WTC11 (cell line): ENCODE results near the gene MALSU1. TPM values are rescaled to one million over a fixed set of nuclear protein-coding genes. Genes with fewer than 3 reads are reported as not detected.

Experiments used
- AR ChIP-seq: fragments of 250-450 bp; sonication (Bioruptor Pico); IDR thresholded peaks from 2 replicates; pipeline ENCODE4 v1.9.0; 2021; ENCODE audit warnings: mild to moderate bottlenecking
- ARID4B ChIP-seq: sonication (generic); formaldehyde crosslinking; IDR thresholded peaks from 2 replicates; pipeline ENCODE4 v1.8.0; 2023; ENCODE audit warnings: missing genetic modification reagents, mild to moderate bottlenecking, borderline replicate concordance
- ATF1 ChIP-seq: sonication (generic); formaldehyde crosslinking; IDR thresholded peaks from 2 replicates; pipeline ENCODE4 v1.8.1; 2023; ENCODE audit warnings: mild to moderate bottlenecking, moderate library complexity, missing genetic modification reagents
- CREB1 ChIP-seq: sonication (generic); formaldehyde crosslinking; IDR thresholded peaks from 2 replicates; pipeline ENCODE4 v1.8.0; 2023; ENCODE audit warnings: mild to moderate bottlenecking, missing genetic modification reagents
- FOXJ3 ChIP-seq: sonication (generic); formaldehyde crosslinking; IDR thresholded peaks from 2 replicates; pipeline ENCODE4 v1.9.0; 2021; ENCODE audit warnings: missing genetic modification reagents, mild to moderate bottlenecking, borderline replicate concordance
- FOXK1 ChIP-seq: sonication (generic); formaldehyde crosslinking; IDR thresholded peaks from 2 replicates; pipeline ENCODE4 v1.8.0; 2022; ENCODE audit warnings: mild to moderate bottlenecking, moderate library complexity, missing genetic modification reagents
- HMGA2 ChIP-seq: fragments of 250-450 bp; sonication (Bioruptor Pico); IDR thresholded peaks from 2 replicates; pipeline ENCODE4 v1.4.0; 2021; ENCODE audit warnings: mild to moderate bottlenecking, moderate library complexity
- IRF2 ChIP-seq: sonication (generic); formaldehyde crosslinking; IDR thresholded peaks from 2 replicates; pipeline ENCODE4 v1.8.0; 2022; ENCODE audit warnings: low read depth, missing genetic modification reagents, borderline replicate concordance
- JUN ChIP-seq: sonication (generic); formaldehyde crosslinking; IDR thresholded peaks from 2 replicates; pipeline ENCODE4 v1.8.0; 2023; ENCODE audit warnings: mild to moderate bottlenecking, missing genetic modification reagents
- PRRX2 ChIP-seq: fragments of 250-450 bp; sonication (Bioruptor Pico); IDR thresholded peaks from 2 replicates; pipeline ENCODE4 v1.8.0; 2021; ENCODE audit warnings: mild to moderate bottlenecking
- SMAD4 ChIP-seq: sonication (generic); formaldehyde crosslinking; IDR thresholded peaks from 2 replicates; pipeline ENCODE4 v1.8.0; 2022; ENCODE audit warnings: mild to moderate bottlenecking, missing genetic modification reagents
- TCF7 ChIP-seq: sonication (generic); formaldehyde crosslinking; IDR thresholded peaks from 2 replicates; pipeline ENCODE4 v1.8.0; 2022; ENCODE audit warnings: mild to moderate bottlenecking, low read depth, missing genetic modification reagents, moderate library complexity
- TEAD1 ChIP-seq: sonication (generic); formaldehyde crosslinking; IDR thresholded peaks from 2 replicates; pipeline ENCODE4 v1.8.0; 2022; ENCODE audit warnings: mild to moderate bottlenecking, missing genetic modification reagents
- ZNF232 ChIP-seq: sonication (generic); formaldehyde crosslinking; IDR thresholded peaks from 2 replicates; pipeline ENCODE4 v1.8.0; 2022; ENCODE audit warnings: mild to moderate bottlenecking, missing genetic modification reagents
- ZNF281 ChIP-seq: sonication (generic); formaldehyde crosslinking; IDR thresholded peaks from 2 replicates; pipeline ENCODE4 v1.8.0; 2023; ENCODE audit warnings: mild to moderate bottlenecking, missing genetic modification reagents
- total RNA-seq: library from RNA; stranded (reverse); gene quantifications from 3 replicates; pipeline ENCODE4 v1.2.3, GENCODE V29; 2021
- TF ChIP-seq, protein P1 (sequence below): sonication (generic); formaldehyde crosslinking; IDR thresholded peaks from 2 replicates; pipeline ENCODE4 v1.8.1; 2023; ENCODE audit warnings: mild to moderate bottlenecking, missing genetic modification reagents
- TF ChIP-seq, protein P2 (sequence below): fragments of 200-600 bp; IDR thresholded peaks from 2 replicates; pipeline ENCODE4 v1.8.0; 2022; ENCODE audit warnings: antibody characterized with exemption
- TF ChIP-seq, protein P3 (sequence below): sonication (generic); formaldehyde crosslinking; IDR thresholded peaks from 2 replicates; pipeline ENCODE4 v1.8.1; 2023; ENCODE audit warnings: mild to moderate bottlenecking, missing genetic modification reagents, moderate library complexity
- TF ChIP-seq, protein P4 (sequence below): sonication (generic); formaldehyde crosslinking; IDR thresholded peaks from 2 replicates; pipeline ENCODE4 v1.8.0; 2023; ENCODE audit warnings: missing genetic modification reagents

MALSU1 gene
- total RNA-seq, 1 experiment from 2014 or later, result 81.5 TPM

DNA sequence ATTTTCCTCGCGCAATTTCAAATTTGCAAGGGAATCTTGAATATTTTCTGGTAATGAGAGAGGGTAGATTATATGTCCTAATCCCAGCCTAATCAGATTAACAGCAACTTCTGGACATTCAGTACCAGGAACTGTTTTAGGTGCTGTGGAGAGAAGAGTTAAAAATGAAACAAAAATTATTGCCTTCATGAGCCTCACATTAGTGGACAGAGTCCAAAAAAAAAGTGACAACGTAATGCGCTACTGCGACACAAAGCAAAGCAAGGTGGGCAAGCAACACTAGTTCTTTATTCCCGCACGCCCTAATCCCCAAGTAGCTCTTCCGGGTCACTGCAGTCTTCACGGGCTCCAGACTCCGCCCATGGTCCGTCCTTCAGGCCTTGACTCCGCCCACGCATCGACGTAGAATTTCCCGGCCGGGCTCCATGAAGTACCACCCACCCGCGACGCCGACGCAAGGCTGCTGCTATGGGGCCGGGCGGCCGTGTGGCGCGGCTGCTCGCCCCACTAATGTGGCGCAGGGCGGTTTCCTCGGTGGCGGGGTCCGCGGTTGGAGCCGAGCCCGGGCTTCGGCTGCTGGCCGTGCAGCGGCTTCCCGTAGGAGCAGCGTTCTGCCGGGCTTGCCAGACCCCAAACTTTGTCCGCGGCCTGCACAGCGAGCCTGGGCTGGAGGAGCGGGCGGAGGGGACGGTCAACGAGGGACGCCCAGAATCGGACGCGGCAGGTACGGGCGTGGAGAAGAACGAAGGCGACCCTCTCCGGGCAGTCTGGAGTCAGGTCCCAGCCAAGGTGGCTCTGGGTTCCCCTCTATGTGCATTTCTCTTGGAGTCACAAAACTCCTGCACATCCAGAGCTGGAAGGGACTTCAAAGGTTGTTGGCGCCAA is at the start of gene MALSU1 (continued):
- no peak for TF ChIP-seq AR (CRISPR knock-in tag)
- peak; percentile 24; the same call in 1 of the 2 replicates for TF ChIP-seq CREB1 (CRISPR knock-in tag)
- TF ChIP-seq, protein P1, sequence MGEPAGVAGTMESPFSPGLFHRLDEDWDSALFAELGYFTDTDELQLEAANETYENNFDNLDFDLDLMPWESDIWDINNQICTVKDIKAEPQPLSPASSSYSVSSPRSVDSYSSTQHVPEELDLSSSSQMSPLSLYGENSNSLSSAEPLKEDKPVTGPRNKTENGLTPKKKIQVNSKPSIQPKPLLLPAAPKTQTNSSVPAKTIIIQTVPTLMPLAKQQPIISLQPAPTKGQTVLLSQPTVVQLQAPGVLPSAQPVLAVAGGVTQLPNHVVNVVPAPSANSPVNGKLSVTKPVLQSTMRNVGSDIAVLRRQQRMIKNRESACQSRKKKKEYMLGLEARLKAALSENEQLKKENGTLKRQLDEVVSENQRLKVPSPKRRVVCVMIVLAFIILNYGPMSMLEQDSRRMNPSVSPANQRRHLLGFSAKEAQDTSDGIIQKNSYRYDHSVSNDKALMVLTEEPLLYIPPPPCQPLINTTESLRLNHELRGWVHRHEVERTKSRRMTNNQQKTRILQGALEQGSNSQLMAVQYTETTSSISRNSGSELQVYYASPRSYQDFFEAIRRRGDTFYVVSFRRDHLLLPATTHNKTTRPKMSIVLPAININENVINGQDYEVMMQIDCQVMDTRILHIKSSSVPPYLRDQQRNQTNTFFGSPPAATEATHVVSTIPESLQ (CRISPR knock-in tag), result no peak
- TF ChIP-seq ZNF281, result no peak
- peak; percentile 82; the same call in 1 of the 2 replicates for TF ChIP-seq TEAD1 (CRISPR knock-in tag)
- no peak for TF ChIP-seq FOXJ3 (CRISPR knock-in tag)
- TF ChIP-seq IRF2 (CRISPR knock-in tag), result no peak
- TF ChIP-seq, protein P2, sequence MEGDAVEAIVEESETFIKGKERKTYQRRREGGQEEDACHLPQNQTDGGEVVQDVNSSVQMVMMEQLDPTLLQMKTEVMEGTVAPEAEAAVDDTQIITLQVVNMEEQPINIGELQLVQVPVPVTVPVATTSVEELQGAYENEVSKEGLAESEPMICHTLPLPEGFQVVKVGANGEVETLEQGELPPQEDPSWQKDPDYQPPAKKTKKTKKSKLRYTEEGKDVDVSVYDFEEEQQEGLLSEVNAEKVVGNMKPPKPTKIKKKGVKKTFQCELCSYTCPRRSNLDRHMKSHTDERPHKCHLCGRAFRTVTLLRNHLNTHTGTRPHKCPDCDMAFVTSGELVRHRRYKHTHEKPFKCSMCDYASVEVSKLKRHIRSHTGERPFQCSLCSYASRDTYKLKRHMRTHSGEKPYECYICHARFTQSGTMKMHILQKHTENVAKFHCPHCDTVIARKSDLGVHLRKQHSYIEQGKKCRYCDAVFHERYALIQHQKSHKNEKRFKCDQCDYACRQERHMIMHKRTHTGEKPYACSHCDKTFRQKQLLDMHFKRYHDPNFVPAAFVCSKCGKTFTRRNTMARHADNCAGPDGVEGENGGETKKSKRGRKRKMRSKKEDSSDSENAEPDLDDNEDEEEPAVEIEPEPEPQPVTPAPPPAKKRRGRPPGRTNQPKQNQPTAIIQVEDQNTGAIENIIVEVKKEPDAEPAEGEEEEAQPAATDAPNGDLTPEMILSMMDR, result no peak
- TF ChIP-seq, protein P3, sequence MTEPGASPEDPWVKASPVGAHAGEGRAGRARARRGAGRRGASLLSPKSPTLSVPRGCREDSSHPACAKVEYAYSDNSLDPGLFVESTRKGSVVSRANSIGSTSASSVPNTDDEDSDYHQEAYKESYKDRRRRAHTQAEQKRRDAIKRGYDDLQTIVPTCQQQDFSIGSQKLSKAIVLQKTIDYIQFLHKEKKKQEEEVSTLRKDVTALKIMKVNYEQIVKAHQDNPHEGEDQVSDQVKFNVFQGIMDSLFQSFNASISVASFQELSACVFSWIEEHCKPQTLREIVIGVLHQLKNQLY (CRISPR knock-in tag), result no peak
- TF ChIP-seq FOXK1 (CRISPR knock-in tag), result peak; percentile 65
- TF ChIP-seq ZNF232 (CRISPR knock-in tag), result no peak; the same call in 1 of the 2 replicates
- no peak for TF ChIP-seq JUN
- TF ChIP-seq HMGA2 (CRISPR knock-in tag), result no peak
- no peak for TF ChIP-seq SMAD4
- TF ChIP-seq ATF1 (CRISPR knock-in tag), result peak; percentile 69
- TF ChIP-seq ARID4B, result no peak; the same call in 1 of the 2 replicates
- no peak for TF ChIP-seq PRRX2
- TF ChIP-seq TCF7, result 0 out of 2 replicates have a peak, but pooled peaks have one; percentile 43
- TF ChIP-seq, protein P4, sequence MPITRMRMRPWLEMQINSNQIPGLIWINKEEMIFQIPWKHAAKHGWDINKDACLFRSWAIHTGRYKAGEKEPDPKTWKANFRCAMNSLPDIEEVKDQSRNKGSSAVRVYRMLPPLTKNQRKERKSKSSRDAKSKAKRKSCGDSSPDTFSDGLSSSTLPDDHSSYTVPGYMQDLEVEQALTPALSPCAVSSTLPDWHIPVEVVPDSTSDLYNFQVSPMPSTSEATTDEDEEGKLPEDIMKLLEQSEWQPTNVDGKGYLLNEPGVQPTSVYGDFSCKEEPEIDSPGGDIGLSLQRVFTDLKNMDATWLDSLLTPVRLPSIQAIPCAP, result no peak
